SK-N-SH (cell line): ENCODE data around the gene BOLL.

ENCODE experiments used
- CHD2 ChIP-seq: fragments of 150-350 bp; IDR thresholded peaks from 2 replicates; pipeline ENCODE4 v1.6.1; 2018; ENCODE audit warnings: low read length; ENCODE audit not compliant: partially characterized antibody
- CTCF ChIP-seq: fragments of 200-600 bp; sonication (generic); IDR thresholded peaks from 2 replicates; pipeline ENCODE4 v1.6.1; 2017; ENCODE audit warnings: antibody characterized with exemption, mild to moderate bottlenecking, moderate library complexity
- EP300 ChIP-seq, 2 experiments: IDR thresholded peaks; 2 replicates each; pipeline versions ENCODE4 v1.4.0 to v1.6.1; 2012; ENCODE audit warnings: borderline replicate concordance in 1 of 2, low read depth in 1 of 2, low read length in 1 of 2
- FOSL2 ChIP-seq: IDR thresholded peaks from 2 replicates; pipeline ENCODE4 v1.4.0; 2012; ENCODE audit warnings: low read depth, mild to moderate bottlenecking, moderate library complexity, borderline replicate concordance
- GABPA ChIP-seq: IDR thresholded peaks from 2 replicates; pipeline ENCODE4 v1.4.0; 2012; ENCODE audit warnings: low read depth, mild to moderate bottlenecking
- SIN3A ChIP-seq: IDR thresholded peaks from 2 replicates; pipeline ENCODE4 v1.6.1; 2012; ENCODE audit warnings: low read depth, mild to moderate bottlenecking, low read length, moderate library complexity, borderline replicate concordance
- SMC3 ChIP-seq: IDR thresholded peaks from 2 replicates; pipeline ENCODE4 v1.6.1; 2012; ENCODE audit warnings: low read depth, low read length, improper control_type of control experiment
- ZBTB33 ChIP-seq: IDR thresholded peaks from 2 replicates; pipeline ENCODE4 v1.4.0; 2012; ENCODE audit warnings: low read depth, borderline replicate concordance

DNA sequence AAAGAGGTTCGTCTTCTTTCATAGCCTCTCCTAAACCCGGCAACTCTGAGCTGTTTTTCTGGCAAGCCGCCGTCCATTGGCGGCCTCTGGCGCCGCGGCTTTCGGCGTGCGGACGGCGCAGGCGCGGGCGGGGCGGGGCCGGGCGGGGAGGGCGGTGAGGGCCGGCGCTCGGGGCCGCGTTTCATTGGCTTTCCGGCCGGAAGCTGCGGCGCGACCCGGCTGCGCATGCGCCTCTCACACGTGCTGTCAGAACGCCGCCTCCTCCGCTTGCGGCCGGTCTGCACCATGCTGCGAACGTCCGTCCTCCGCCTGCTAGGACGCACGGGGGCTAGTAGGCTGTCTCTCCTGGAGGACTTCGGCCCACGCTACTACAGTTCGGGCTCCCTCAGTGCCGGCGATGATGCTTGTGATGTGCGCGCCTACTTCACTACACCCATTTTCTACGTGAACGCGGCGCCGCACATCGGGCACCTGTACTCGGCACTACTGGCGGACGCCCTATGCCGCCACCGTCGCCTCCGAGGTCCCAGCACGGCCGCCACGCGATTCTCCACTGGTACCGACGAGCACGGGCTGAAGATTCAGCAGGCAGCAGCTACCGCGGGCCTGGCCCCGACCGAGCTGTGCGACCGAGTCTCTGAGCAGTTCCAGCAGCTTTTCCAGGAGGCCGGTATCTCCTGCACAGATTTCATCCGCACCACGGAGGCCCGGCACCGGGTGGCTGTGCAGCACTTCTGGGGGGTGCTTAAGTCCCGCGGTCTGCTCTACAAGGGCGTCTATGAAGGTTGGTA lies 79.8 kb downstream of the BOLL start, which contains the start of gene MARS2:
- TF ChIP-seq CHD2: no peak
- no peak for TF ChIP-seq CTCF
- no peak for TF ChIP-seq ZBTB33
- peak; percentile 58 for TF ChIP-seq GABPA
- TF ChIP-seq SMC3: no peak
- TF ChIP-seq EP300 (IDR thresholded peaks at IDR 0.05; ENCODE audit: borderline replicate concordance in 1 of 2, low read depth in 1 of 2, low read length in 1 of 2): no peak
- TF ChIP-seq FOSL2: no peak
- peak; percentile 97 for TF ChIP-seq SIN3A
